ENCODE results near the gene SETBP1.

The SETBP1 gene

GRCh38 chr18:44897816-44898215, 217.1 kb downstream of the SETBP1 start:
- no peak for DNase-seq (ENCODE audit: low spot score in 2 of 2)
- Mint-ChIP-seq H3K36me3 (ENCODE audit: insufficient read depth) (no peaks in the 10 kb centered on the region), H3K27me3 (no peaks in the 10 kb centered on the region), H3K9me3 (no peaks in the 10 kb centered on the region), H3K27ac (ENCODE audit: low read depth) (no peak overlapping the region), H3K4me3 (no peak overlapping the region), H3K4me1 (peaks cover 28% of the 10 kb centered on the region)
- ATAC-seq (replicated peaks; ENCODE audit: extremely low read depth, poor library complexity, severe bottlenecking) = no peak

GRCh38 chr18:44898498-44898897, 217.8 kb downstream of the SETBP1 start:
- H3K27me3 Mint-ChIP-seq = no peaks in the 10 kb centered on the region
- H3K9me3 Mint-ChIP-seq = no peaks in the 10 kb centered on the region
- H3K4me1 Mint-ChIP-seq = peaks cover 21% of the 10 kb centered on the region
- H3K36me3 Mint-ChIP-seq (ENCODE audit: insufficient read depth) = no peaks in the 10 kb centered on the region
- H3K4me3 Mint-ChIP-seq = no peak overlapping the region
- H3K27ac Mint-ChIP-seq (ENCODE audit: low read depth) = no peak overlapping the region
- DNase-seq (ENCODE audit: low spot score in 2 of 2) (no peak), ATAC-seq (replicated peaks; ENCODE audit: extremely low read depth, poor library complexity, severe bottlenecking) (no peak)

- H3K36me3 Mint-ChIP-seq (ENCODE audit: insufficient read depth) = no peaks in the 10 kb centered on the region
- H3K27me3 Mint-ChIP-seq = no peaks in the 10 kb centered on the region
- no peak overlapping the region for H3K4me3 Mint-ChIP-seq
These were observed 219.1 kb downstream of the SETBP1 start for GRCh38 chr18:44899832-44900231.

GRCh38 chr18:44900627-44901026, 219.9 kb downstream of the SETBP1 start:
- no peaks in the 10 kb centered on the region for H3K9me3 Mint-ChIP-seq

More at GRCh38 chr18:44899832-44900231, 219.1 kb downstream of the SETBP1 start:
- H3K9me3 Mint-ChIP-seq = no peaks in the 10 kb centered on the region
- peaks cover 8% of the 10 kb centered on the region for H3K4me1 Mint-ChIP-seq
- DNase-seq (ENCODE audit: low spot score in 2 of 2) (no peak), ATAC-seq (replicated peaks; ENCODE audit: extremely low read depth, poor library complexity, severe bottlenecking) (no peak)
- H3K27ac Mint-ChIP-seq (ENCODE audit: low read depth) = no peak overlapping the region

GRCh38 chr18:44901283-44901682, 220.6 kb downstream of the SETBP1 start:
- ATAC-seq (replicated peaks; ENCODE audit: extremely low read depth, poor library complexity, severe bottlenecking) = no peak
- Mint-ChIP-seq H3K9me3 (no peaks in the 10 kb centered on the region), H3K4me3 (no peak overlapping the region), H3K27ac (ENCODE audit: low read depth) (no peak overlapping the region), H3K27me3 (no peaks in the 10 kb centered on the region), H3K36me3 (ENCODE audit: insufficient read depth) (no peaks in the 10 kb centered on the region), H3K4me1 (no peaks in the 10 kb centered on the region)
- DNase-seq (ENCODE audit: low spot score in 2 of 2) = no peak

More at GRCh38 chr18:44900627-44901026, 219.9 kb downstream of the SETBP1 start:
- no peak overlapping the region for H3K27ac Mint-ChIP-seq (ENCODE audit: low read depth)
- ATAC-seq (replicated peaks; ENCODE audit: extremely low read depth, poor library complexity, severe bottlenecking) = no peak
- H3K4me1 Mint-ChIP-seq = no peaks in the 10 kb centered on the region
- no peak for DNase-seq (ENCODE audit: low spot score in 2 of 2)
- H3K36me3 Mint-ChIP-seq (ENCODE audit: insufficient read depth) = no peaks in the 10 kb centered on the region
- no peaks in the 10 kb centered on the region for H3K27me3 Mint-ChIP-seq
- H3K4me3 Mint-ChIP-seq = no peak overlapping the region

- Mint-ChIP-seq H3K4me3 (no peak overlapping the region), H3K4me1 (no peaks in the 10 kb centered on the region), H3K9me3 (no peaks in the 10 kb centered on the region), H3K36me3 (ENCODE audit: insufficient read depth) (no peaks in the 10 kb centered on the region), H3K27me3 (no peaks in the 10 kb centered on the region), H3K27ac (ENCODE audit: low read depth) (no peak overlapping the region)
- DNase-seq (ENCODE audit: low spot score in 2 of 2) (no peak), ATAC-seq (replicated peaks; ENCODE audit: extremely low read depth, poor library complexity, severe bottlenecking) (no peak)
These were observed 222.6 kb downstream of the SETBP1 start for GRCh38 chr18:44903327-44903726.

- Mint-ChIP-seq H3K9me3 (no peaks in the 10 kb centered on the region), H3K36me3 (ENCODE audit: insufficient read depth) (no peaks in the 10 kb centered on the region), H3K4me3 (no peak overlapping the region), H3K27me3 (no peaks in the 10 kb centered on the region), H3K4me1 (peaks cover 11% of the 10 kb centered on the region), H3K27ac (ENCODE audit: low read depth) (no peak overlapping the region)
- DNase-seq (ENCODE audit: low spot score in 2 of 2) = no peak
- ATAC-seq (replicated peaks; ENCODE audit: extremely low read depth, poor library complexity, severe bottlenecking) = no peak
These were observed 224.1 kb downstream of the SETBP1 start for GRCh38 chr18:44904768-44905167.

GRCh38 chr18:44909191-44909719, 228.6 kb downstream of the SETBP1 start:
- H3K4me1 Mint-ChIP-seq = peaks cover 27% of the 10 kb centered on the region
- H3K9me3 Mint-ChIP-seq = no peaks in the 10 kb centered on the region
- H3K27me3 Mint-ChIP-seq = peaks cover 18% of the 10 kb centered on the region
- DNase-seq (ENCODE audit: low spot score in 2 of 2) = no peak
- H3K36me3 Mint-ChIP-seq (ENCODE audit: insufficient read depth) = no peaks in the 10 kb centered on the region
- no peak overlapping the region for H3K27ac Mint-ChIP-seq (ENCODE audit: low read depth)
- no peak overlapping the region for H3K4me3 Mint-ChIP-seq
- no peak for ATAC-seq (replicated peaks; ENCODE audit: extremely low read depth, poor library complexity, severe bottlenecking)

- Mint-ChIP-seq H3K27me3 (peaks cover 18% of the 10 kb centered on the region), H3K4me3 (no peak overlapping the region), H3K27ac (ENCODE audit: low read depth) (no peak overlapping the region), H3K9me3 (no peaks in the 10 kb centered on the region), H3K4me1 (peaks cover 27% of the 10 kb centered on the region), H3K36me3 (ENCODE audit: insufficient read depth) (no peaks in the 10 kb centered on the region)
- ATAC-seq (replicated peaks; ENCODE audit: extremely low read depth, poor library complexity, severe bottlenecking) (no peak), DNase-seq (ENCODE audit: low spot score in 2 of 2) (no peak)
These were observed 230.6 kb downstream of the SETBP1 start for GRCh38 chr18:44911260-44911659.

- Mint-ChIP-seq H3K27me3 (peaks cover 18% of the 10 kb centered on the region), H3K4me3 (no peak overlapping the region), H3K36me3 (ENCODE audit: insufficient read depth) (no peaks in the 10 kb centered on the region), H3K4me1 (peaks cover 27% of the 10 kb centered on the region), H3K9me3 (no peaks in the 10 kb centered on the region), H3K27ac (ENCODE audit: low read depth) (no peak overlapping the region)
- ATAC-seq (replicated peaks; ENCODE audit: extremely low read depth, poor library complexity, severe bottlenecking) (no peak), DNase-seq (ENCODE audit: low spot score in 2 of 2) (no peak)
These were observed 231.1 kb downstream of the SETBP1 start for GRCh38 chr18:44911773-44912172.

GRCh38 chr18:44912740-44913478, 232.2 kb downstream of the SETBP1 start:
- no peak for ATAC-seq (replicated peaks; ENCODE audit: extremely low read depth, poor library complexity, severe bottlenecking)
- Mint-ChIP-seq H3K9me3 (no peaks in the 10 kb centered on the region), H3K27me3 (peaks cover 18% of the 10 kb centered on the region), H3K27ac (ENCODE audit: low read depth) (no peak overlapping the region), H3K4me1 (peaks cover 27% of the 10 kb centered on the region), H3K4me3 (no peak overlapping the region), H3K36me3 (ENCODE audit: insufficient read depth) (no peaks in the 10 kb centered on the region)
- DNase-seq (ENCODE audit: low spot score in 2 of 2) = no peak

- DNase-seq (ENCODE audit: low spot score in 2 of 2) (no peak), ATAC-seq (replicated peaks; ENCODE audit: extremely low read depth, poor library complexity, severe bottlenecking) (no peak)
- Mint-ChIP-seq H3K4me1 (peaks cover 23% of the 10 kb centered on the region), H3K9me3 (no peaks in the 10 kb centered on the region), H3K27ac (ENCODE audit: low read depth) (no peak overlapping the region), H3K27me3 (peaks cover 18% of the 10 kb centered on the region), H3K36me3 (ENCODE audit: insufficient read depth) (no peaks in the 10 kb centered on the region), H3K4me3 (no peak overlapping the region)
These were observed 233.3 kb downstream of the SETBP1 start for GRCh38 chr18:44914028-44914427.

GRCh38 chr18:44915213-44915612, 234.5 kb downstream of the SETBP1 start:
- Mint-ChIP-seq H3K4me1 (peaks cover 16% of the 10 kb centered on the region), H3K4me3 (no peak overlapping the region), H3K9me3 (no peaks in the 10 kb centered on the region), H3K36me3 (ENCODE audit: insufficient read depth) (no peaks in the 10 kb centered on the region), H3K27ac (ENCODE audit: low read depth) (no peak overlapping the region), H3K27me3 (peaks cover 18% of the 10 kb centered on the region)
- DNase-seq (ENCODE audit: low spot score in 2 of 2) (no peak), ATAC-seq (replicated peaks; ENCODE audit: extremely low read depth, poor library complexity, severe bottlenecking) (no peak)

Data from central memory CD8-positive, alpha-beta T cell (primary cell).